AG09309 (cell line): ENCODE results near the gene C14orf180.

Experiments
- DNase-seq: peaks from one replicate; pipeline ENCODE4 v3.0.0-alpha.2; 2010; ENCODE audit warnings: low read depth
- H3K4me3 ChIP-seq: 2 replicates; pipeline ENCODE4 v1.5.1; 2011; ENCODE audit warnings: mild to moderate bottlenecking, low read depth, low read length, moderate library complexity; ENCODE audit not compliant: control insufficient read depth
- TF ChIP-seq, protein P1 (sequence below): IDR thresholded peaks from 2 replicates; pipeline ENCODE4 v1.5.1; 2011; ENCODE audit warnings: mild to moderate bottlenecking, low read depth, low read length, inconsistent platforms; ENCODE audit not compliant: insufficient read depth, control insufficient read depth; ENCODE audit errors: missing control alignments

C14orf180 gene

DNA sequence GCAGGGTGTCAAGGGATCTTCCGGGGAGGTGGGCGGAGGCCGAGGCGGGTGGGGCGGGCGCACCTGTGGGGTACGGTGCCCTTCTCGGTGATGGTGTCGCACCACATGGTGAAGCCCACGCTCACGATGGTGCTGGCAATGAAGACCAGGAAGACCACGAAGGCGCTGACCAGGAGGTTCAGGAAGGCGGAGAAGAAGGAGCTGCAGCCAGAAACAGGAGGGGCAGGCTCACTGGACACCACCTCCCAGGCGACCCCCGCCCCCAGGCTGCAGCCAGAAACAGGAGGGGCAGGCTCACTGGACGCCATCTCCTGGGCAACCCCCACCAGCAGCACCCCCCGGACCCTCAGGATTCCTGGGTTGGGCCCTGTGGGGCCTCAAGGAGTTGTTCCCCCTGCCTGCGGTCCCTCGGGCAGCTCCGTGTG, 17.4 kb downstream of the C14orf180 start:
- no peak for DNase-seq
- H3K4me3 ChIP-seq = no peak overlapping the region
- TF ChIP-seq, protein P1, sequence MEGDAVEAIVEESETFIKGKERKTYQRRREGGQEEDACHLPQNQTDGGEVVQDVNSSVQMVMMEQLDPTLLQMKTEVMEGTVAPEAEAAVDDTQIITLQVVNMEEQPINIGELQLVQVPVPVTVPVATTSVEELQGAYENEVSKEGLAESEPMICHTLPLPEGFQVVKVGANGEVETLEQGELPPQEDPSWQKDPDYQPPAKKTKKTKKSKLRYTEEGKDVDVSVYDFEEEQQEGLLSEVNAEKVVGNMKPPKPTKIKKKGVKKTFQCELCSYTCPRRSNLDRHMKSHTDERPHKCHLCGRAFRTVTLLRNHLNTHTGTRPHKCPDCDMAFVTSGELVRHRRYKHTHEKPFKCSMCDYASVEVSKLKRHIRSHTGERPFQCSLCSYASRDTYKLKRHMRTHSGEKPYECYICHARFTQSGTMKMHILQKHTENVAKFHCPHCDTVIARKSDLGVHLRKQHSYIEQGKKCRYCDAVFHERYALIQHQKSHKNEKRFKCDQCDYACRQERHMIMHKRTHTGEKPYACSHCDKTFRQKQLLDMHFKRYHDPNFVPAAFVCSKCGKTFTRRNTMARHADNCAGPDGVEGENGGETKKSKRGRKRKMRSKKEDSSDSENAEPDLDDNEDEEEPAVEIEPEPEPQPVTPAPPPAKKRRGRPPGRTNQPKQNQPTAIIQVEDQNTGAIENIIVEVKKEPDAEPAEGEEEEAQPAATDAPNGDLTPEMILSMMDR = no peak

DNA sequence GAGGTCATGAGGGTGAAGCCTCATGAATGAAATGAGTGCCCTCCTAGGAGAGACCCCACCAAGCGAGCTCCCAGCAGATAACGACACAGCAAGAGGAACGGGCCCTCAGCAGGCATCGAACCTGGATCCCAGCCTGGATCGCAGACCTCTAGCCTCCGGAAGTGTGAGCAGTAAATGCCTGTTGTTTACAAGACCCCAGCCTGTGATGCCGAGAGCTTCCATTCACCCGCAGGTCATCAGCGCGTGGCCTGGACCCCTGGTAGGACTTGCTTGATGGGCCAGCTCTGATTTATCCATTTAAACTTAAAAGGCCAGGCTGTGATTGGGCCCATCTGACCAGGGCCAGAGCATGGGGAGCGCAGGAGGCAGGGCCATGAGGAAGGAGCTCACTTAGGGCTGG, 18.0 kb downstream of the C14orf180 start:
- TF ChIP-seq, protein P1 = no peak
- DNase-seq = no peak
- no peak overlapping the region for H3K4me3 ChIP-seq

DNA sequence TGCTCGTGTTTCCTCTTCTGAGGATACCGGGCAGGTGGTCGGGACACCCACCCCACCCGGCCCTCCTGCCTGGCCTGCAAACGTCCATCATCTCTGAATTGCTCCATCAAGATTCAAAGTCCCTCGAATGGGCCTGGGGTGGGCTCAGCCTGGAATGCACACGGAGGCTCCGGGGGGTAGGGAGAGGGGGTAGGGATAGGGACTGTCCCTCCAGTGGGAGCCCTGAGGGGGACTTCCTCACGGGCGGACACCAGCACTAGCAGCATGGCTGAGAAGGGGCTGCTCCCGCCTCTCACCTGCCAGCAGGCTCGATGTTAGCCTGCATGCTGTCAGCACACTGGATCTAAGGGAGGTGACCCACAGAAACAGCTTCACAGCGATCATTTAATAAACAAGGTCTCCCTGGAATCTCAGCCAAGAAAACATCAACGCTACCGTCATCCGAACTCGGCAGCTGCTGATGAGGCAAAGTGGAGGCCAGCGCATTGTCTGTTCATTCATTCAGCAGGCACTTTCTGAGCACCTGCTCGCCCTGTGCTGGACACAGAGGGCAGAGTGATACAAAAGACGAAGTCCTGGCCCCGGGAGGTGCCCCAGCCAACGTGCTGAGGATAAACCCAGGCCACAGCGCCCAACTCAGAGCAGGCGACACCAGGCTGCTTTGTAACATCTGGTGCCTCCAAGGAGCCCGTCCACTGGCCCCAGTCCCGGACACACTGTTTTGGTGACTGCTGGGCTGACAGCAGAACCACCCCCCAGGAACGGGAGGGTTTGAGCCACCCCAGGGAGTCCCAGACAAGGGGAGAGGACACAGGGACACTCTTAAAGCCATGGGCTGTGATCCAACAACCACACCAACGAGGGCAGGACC, 18.7 kb downstream of the C14orf180 start:
- no peak for DNase-seq
- H3K4me3 ChIP-seq = no peak overlapping the region
- TF ChIP-seq, protein P1 = no peak

DNA sequence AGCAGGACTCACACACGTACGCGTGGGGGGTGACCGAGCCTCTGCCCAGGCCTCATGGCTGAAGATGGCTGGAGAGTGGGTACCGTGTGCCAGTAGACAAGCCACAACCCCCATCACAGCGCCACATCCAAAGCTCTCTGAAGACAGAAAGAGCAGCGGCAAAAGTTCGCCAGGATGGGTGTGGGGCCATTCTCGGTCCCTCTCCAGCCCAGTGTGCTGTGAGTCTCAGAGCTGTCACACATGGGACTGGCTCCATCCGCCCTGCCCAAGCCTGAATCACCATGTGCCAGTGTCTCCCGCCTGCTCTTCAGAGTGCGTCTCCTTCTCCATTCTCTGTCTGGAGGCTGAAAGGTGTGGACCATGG, 19.3 kb downstream of the C14orf180 start:
- H3K4me3 ChIP-seq = no peak overlapping the region
- TF ChIP-seq, protein P1 = no peak
- no peak for DNase-seq

DNA sequence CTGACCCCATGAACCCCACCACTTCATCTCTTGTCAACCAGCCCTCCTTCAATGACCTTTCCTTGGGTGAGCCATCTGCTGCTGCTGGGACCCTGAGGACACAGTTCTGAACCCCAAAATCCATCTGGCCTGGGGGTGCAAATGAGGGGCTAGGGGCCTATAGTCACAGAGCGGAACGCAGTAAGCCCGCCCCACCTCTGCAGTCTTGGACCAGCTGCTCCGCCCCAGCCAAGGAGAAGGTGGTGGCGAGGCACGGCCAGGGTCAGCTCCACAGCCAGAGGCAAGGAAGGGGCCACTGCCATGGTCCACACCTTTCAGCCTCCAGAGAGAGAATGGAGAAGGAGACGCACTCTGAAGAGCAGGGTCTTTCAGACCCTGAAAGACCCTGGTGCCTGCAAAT, 19.9 kb downstream of the C14orf180 start:
- no peak overlapping the region for H3K4me3 ChIP-seq
- DNase-seq = no peak
- TF ChIP-seq, protein P1 = no peak

DNA sequence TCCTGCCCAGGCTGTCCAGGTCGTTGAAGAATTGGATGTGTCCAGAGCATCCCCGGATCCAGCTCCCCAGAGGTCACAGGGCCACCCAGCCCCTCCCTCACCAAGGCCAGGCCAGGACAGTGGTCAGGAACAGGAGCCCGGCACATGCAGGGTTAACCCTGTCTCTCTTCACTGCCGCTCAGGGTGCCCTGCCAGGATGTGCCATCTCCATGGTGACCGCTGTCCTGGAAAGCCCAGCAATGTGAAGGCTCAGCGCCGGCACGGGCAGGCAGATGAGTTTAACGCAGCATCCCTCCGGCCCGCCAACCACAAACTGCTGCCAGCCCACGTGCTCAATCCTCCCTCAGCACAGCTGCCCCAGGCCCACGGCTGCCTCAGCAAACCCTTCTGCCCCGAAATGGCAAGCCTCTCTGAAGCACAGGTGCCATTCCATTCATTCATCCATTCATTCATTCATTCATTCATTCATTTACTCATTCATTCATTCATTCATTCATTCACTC, 20.6 kb downstream of the C14orf180 start:
- DNase-seq = no peak
- TF ChIP-seq, protein P1 = no peak
- H3K4me3 ChIP-seq = no peak overlapping the region
